GM20431 (cell line): Measurements from ENCODE around the gene N4BP2L1.

ENCODE experiments used
- in situ Hi-C: fragments of 300-500 bp; cut with MseI, MboI; formaldehyde crosslinking; loops from one replicate; pipeline ENCODE4 v1.15.0; 2020; ENCODE audit warnings: low sequenced_read_pairs; ENCODE audit not compliant: unreplicated experiment

Gene N4BP2L1

GRCh38 chr13:32427852-32428580 lies at the start of gene N4BP2L1:
Gene N4BP2L1 (minus strand): TSS chr13:32428130. CDS start chr13:32428082, 48 bp downstream.
- in situ Hi-C loops, result no loop called here

DNA sequence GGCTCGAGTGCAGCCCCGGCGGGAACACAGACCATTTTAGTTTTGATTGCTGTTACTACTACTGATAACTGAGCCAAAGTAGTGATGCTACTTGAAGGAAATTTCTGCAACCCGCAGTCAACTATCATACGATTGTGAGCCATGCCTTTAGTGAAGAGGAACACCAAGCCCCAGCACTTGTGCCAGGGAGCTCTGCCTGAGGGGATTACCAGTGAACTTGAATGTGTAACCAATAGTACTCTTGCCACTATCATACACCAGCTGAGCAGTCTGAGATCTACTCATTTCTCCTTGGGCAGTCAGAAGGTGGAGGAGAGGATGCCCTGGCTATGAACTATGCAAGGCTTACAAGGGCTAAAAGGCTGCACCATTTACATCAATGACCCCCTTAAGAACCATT lies 49.0 kb upstream of the N4BP2L1 start:
- in situ Hi-C loops, result no loop called here

GRCh38 chr13:32476021-32476731 lies 48.2 kb upstream of the N4BP2L1 start:
- in situ Hi-C loops, result no loop called here

- in situ Hi-C loops, result no loop called here
Observed at GRCh38 chr13:32474999-32475792, 47.3 kb upstream of the N4BP2L1 start.

GRCh38 chr13:32473650-32474049 lies 45.7 kb upstream of the N4BP2L1 start:
- in situ Hi-C loops, result no loop called here

- in situ Hi-C loops, result no loop called here
Observed at GRCh38 chr13:32472194-32472621, 44.3 kb upstream of the N4BP2L1 start.

GRCh38 chr13:32471187-32471922 lies 43.4 kb upstream of the N4BP2L1 start:
- in situ Hi-C loops, result no loop called here

DNA sequence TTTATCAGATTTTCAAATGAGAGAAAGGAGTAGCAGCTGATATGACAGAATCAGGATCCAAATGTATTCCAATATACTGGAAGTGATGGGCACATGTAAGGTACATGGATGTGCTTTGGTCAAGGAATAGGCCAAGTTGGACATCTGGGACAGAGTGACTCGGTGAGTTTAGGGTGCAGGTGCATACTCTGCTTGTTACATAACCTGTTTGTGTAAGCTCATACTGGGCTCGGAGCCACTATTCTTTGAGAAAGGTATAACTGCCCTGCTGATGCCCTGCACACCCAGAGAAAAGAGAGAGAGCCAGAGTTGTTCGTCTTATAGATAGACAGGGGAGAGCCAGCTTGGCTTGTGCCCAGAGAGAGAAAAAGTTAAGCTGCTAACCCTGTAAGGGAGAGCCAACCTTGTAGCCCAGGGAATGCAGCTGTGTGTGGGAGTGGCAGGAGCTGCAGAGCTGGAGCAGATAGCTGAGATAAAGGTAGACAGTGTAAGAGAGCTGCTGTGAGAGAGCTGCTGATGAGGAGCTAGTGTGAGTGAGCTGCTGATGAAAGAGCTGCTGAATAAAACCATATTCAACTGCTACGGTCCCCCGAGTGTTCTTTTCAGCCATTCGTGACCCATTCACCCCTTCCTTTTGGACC lies 40.7 kb upstream of the N4BP2L1 start:
- in situ Hi-C loops, result no loop called here

- in situ Hi-C loops, result no loop called here
Observed at GRCh38 chr13:32456591-32456990, 28.7 kb upstream of the N4BP2L1 start.

- in situ Hi-C loops, result no loop called here
Observed at GRCh38 chr13:32455594-32455903, 27.6 kb upstream of the N4BP2L1 start.

- in situ Hi-C loops, result no loop called here
Observed at GRCh38 chr13:32454886-32455593, 27.1 kb upstream of the N4BP2L1 start.

GRCh38 chr13:32453981-32454380 lies 26.1 kb upstream of the N4BP2L1 start:
- in situ Hi-C loops, result no loop called here

DNA sequence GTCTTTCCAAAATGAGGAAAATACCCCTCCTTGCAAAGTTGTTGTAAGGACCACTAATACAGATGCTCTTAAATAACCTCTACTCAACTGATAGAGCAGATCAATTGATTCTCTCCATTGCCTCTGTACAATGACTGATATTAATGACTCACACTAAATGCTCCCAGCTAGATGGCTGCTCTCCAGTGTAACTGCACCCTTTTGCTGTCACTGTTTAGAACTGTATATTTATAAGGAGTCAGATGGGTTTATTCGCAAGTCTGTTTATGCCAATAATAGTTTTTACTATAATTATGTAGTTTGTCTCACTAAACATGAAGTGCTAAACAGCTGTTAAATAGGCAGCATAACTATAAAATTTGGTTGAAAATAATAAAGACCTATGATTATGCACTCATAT lies 21.0 kb upstream of the N4BP2L1 start:
- in situ Hi-C loops, result no loop called here

DNA sequence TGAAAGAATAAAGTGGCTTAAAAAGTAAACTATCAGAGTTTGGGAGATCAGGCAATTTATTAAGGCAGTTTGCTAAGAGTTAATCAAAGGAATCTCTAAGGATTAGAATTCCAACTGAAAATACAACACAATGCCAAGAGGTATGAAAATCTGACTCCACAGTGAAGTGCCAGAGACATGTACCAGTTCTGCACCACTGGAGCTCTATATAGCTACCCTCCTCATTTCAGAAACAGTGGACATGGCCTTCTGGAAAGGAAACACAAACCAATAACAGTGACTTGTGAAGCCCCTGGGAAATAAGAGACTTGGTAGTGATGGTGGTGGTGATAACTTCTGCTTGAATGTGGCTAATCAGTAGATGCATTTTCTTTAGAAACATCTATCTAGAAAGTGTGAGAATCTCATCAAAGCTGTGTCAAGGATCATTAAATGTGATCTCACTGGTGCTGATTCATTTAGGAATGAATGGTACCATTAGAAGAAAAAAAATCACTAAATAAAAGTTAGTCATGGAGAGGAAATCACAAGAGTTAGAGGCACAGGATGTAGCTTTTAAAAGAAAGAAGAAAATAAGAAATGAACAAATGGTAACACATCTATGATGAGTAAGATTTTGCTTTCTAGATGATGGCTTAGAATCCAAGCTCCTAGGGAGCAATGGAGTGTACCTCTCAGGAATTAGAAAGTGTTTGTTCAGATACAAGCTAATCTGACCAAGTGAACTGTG lies 20.1 kb upstream of the N4BP2L1 start:
- in situ Hi-C loops, result no loop called here

DNA sequence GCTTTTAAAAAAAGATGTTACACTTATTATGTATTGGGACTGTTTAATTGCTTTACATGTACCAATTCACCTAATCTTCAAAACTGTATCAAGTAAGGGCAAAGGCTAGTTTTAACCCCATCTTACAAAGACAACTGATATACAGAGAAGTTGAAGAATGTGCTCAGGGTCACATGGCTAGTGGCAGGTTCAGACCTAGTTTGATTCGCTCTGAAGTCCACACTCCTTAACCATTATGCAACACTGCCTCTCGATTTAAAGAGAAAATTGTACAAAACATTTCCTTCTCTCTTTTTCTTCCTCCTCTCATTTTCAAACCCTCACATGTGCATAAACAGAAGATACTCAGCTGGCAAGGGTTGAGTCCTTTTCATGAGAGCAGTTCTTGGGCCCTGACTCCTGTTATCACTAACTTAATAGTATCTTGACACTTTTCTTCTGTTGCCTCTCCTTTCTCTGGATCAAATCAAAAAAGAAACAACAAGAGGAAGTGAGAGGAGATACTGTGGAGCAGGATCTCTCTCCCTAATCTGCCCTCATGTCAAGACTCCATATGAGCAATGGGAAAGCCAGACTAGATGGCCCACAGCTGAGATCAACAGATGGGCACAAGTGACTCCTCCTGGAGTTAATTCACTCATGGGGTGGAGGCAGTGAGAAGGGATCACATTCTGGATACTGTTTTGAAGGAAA lies 19.0 kb upstream of the N4BP2L1 start:
- in situ Hi-C loops, result no loop called here

DNA sequence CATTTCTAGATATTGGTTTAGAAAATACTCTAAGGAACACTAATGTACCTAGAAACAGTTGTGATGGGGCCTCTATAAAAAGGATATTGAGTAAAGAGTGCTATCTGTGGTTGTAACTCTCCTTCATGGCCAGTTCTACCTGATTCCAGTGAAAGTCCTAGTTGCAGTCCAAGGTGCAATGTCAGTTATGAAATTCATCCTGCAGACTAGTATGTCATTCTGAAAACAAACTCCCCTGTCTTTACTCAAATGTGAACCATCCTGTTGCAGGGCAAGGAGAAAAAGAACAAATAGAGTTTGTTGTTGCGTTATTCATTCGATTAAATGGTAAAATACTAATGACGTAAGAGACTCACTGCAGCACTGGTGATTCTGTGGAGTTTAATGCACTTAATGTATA lies 18.3 kb upstream of the N4BP2L1 start:
- in situ Hi-C loops, result no loop called here

GRCh38 chr13:32445461-32445860 lies 17.5 kb upstream of the N4BP2L1 start:
- in situ Hi-C loops, result no loop called here

GRCh38 chr13:32443111-32443510 lies 15.2 kb upstream of the N4BP2L1 start:
- in situ Hi-C loops, result no loop called here
